ENCODE measurements around the gene MCM7.

Gene MCM7

GRCh38 chr7:100093054-100093453, 8.1 kb downstream of the MCM7 start:
- no peak for DNase-seq

- no peak for DNase-seq
Measured at GRCh38 chr7:100091411-100092181, 9.6 kb downstream of the MCM7 start.

GRCh38 chr7:100090527-100091410, 10.4 kb downstream of the MCM7 start:
- no peak for DNase-seq

GRCh38 chr7:100089458-100090196, 11.6 kb downstream of the MCM7 start:
- no peak for DNase-seq

- peak; percentile 84 for DNase-seq
Measured at GRCh38 chr7:100088621-100089457, 12.4 kb downstream of the MCM7 start, which contains the start of gene COPS6. Gene COPS6 (plus strand): TSS chr7:100088969. CDS start chr7:100088991, 22 bp downstream.

GRCh38 chr7:100088095-100088620, 13.0 kb downstream of the MCM7 start:
- DNase-seq, result no peak

- no peak for DNase-seq
Measured at GRCh38 chr7:100087055-100087750, 14.0 kb downstream of the MCM7 start.

- DNase-seq, result no peak
Measured at GRCh38 chr7:100085515-100085914, 15.7 kb downstream of the MCM7 start.

GRCh38 chr7:100082978-100083377, 18.2 kb downstream of the MCM7 start:
- DNase-seq, result no peak

GRCh38 chr7:100081535-100082102, 19.6 kb downstream of the MCM7 start, which contains the start of gene ZNF3:
Gene ZNF3 (minus strand): TSS chr7:100081723. CDS start chr7:100077357, 4,366 bp downstream.
- DNase-seq, result peak; percentile 95

GRCh38 chr7:100080907-100081534, 20.2 kb downstream of the MCM7 start:
- DNase-seq, result no peak

GRCh38 chr7:100079024-100079560, 22.1 kb downstream of the MCM7 start:
- DNase-seq, result no peak

- no peak for DNase-seq
Measured at GRCh38 chr7:100077205-100077604, 24.0 kb downstream of the MCM7 start.

- no peak for DNase-seq
Measured at GRCh38 chr7:100075418-100075817, 25.8 kb downstream of the MCM7 start.

GRCh38 chr7:100074841-100075240, 26.4 kb downstream of the MCM7 start:
- DNase-seq, result no peak

GRCh38 chr7:100072462-100072861, 28.7 kb downstream of the MCM7 start:
- no peak for DNase-seq

GRCh38 chr7:100071018-100071723, 30.0 kb downstream of the MCM7 start:
- DNase-seq, result no peak

GRCh38 chr7:100069991-100070390, 31.2 kb downstream of the MCM7 start:
- no peak for DNase-seq

GRCh38 chr7:100066953-100067352, 34.2 kb downstream of the MCM7 start:
- DNase-seq, result no peak

All from activated CD4-positive, alpha-beta T cell treated with anti-CD3 and anti-CD28 coated beads, Interleukin-2, amount 50 U/mL, for 1 hour (primary cell).